Trophoblast cell (in vitro differentiated cells and primary cell): ENCODE results near the gene CORO2A.

Experiments used
- DNase-seq, 2 donors: peaks; one replicate each; pipeline ENCODE4 v3.0.0-alpha.2; 2016
- H2AFZ ChIP-seq: 2 replicates; pipeline ENCODE4 v1.6.1; 2013; ENCODE audit warnings: low read length, moderate library complexity, mild to moderate bottlenecking; ENCODE audit not compliant: insufficient read depth, poor library complexity
- H2AK5ac ChIP-seq: 2 replicates; pipeline ENCODE4 v1.6.1; 2013; ENCODE audit warnings: mild to moderate bottlenecking, low read length
- H2BK120ac ChIP-seq: 2 replicates; pipeline ENCODE4 v1.6.1; 2013; ENCODE audit warnings: low read length, mild to moderate bottlenecking, moderate library complexity; ENCODE audit not compliant: insufficient read depth, poor library complexity
- H2BK12ac ChIP-seq: 2 replicates; pipeline ENCODE4 v1.6.1; 2013; ENCODE audit warnings: mild to moderate bottlenecking, low read length, moderate library complexity
- H2BK5ac ChIP-seq: 2 replicates; pipeline ENCODE4 v1.6.1; 2013; ENCODE audit warnings: low read length, low read depth, moderate library complexity, mild to moderate bottlenecking; ENCODE audit not compliant: poor library complexity
- H3K14ac ChIP-seq: 2 replicates; pipeline ENCODE4 v1.6.1; 2013; ENCODE audit warnings: mild to moderate bottlenecking, low read length
- H3K18ac ChIP-seq: 2 replicates; pipeline ENCODE4 v1.6.1; 2013; ENCODE audit warnings: mild to moderate bottlenecking, low read length
- H3K23ac ChIP-seq: 2 replicates; pipeline ENCODE4 v1.6.1; 2013; ENCODE audit warnings: low read length
- H3K27ac ChIP-seq: 2 replicates; pipeline ENCODE4 v1.5.1; 2013; ENCODE audit warnings: low read depth, mild to moderate bottlenecking, inconsistent platforms, low read length, moderate library complexity
- H3K27me3 ChIP-seq: 2 replicates; pipeline ENCODE4 v1.6.1; 2013; ENCODE audit warnings: inconsistent platforms, mild to moderate bottlenecking, low read length, moderate library complexity; ENCODE audit not compliant: insufficient read depth
- H3K36me3 ChIP-seq, 2 experiments: 1 replicate in 1 of 2; 2 replicates in 1 of 2; pipeline ENCODE4 v1.6.1; 2013; ENCODE audit warnings: low read length in 2 of 2, mild to moderate bottlenecking in 2 of 2, moderate library complexity in 1 of 2; ENCODE audit not compliant: insufficient read depth in 2 of 2, control insufficient read depth in 1 of 2
- H3K4ac ChIP-seq: 2 replicates; pipeline ENCODE4 v1.6.1; 2013; ENCODE audit warnings: low read depth, mild to moderate bottlenecking, low read length, moderate library complexity
- H3K4me1 ChIP-seq, 2 experiments: 1 replicate in 1 of 2; 2 replicates in 1 of 2; pipeline ENCODE4 v1.6.1; 2013; ENCODE audit warnings: low read length in 2 of 2, mild to moderate bottlenecking in 2 of 2, moderate library complexity in 1 of 2; ENCODE audit not compliant: insufficient read depth in 2 of 2, control insufficient read depth in 1 of 2
- H3K4me2 ChIP-seq: 2 replicates; pipeline ENCODE4 v1.6.1; 2013; ENCODE audit warnings: inconsistent platforms, mild to moderate bottlenecking, low read length, moderate library complexity
- H3K4me3 ChIP-seq: 2 replicates; pipeline ENCODE4 v1.5.1; 2013; ENCODE audit warnings: mild to moderate bottlenecking, low read depth, low read length, inconsistent platforms
- H3K79me1 ChIP-seq: one replicate; pipeline ENCODE4 v1.6.1; 2013; ENCODE audit warnings: low read length
- H3K79me2 ChIP-seq: 2 replicates; pipeline ENCODE4 v1.6.1; 2013; ENCODE audit warnings: low read length, mild to moderate bottlenecking; ENCODE audit not compliant: control insufficient read depth, insufficient read depth, poor library complexity
- H3K9ac ChIP-seq: 2 replicates; pipeline ENCODE4 v1.6.1; 2013; ENCODE audit warnings: mild to moderate bottlenecking, low read length
- H3K9me3 ChIP-seq: 2 replicates; pipeline ENCODE4 v1.6.1; 2013; ENCODE audit warnings: low read depth, mild to moderate bottlenecking, control low read depth, inconsistent platforms, low read length; ENCODE audit not compliant: insufficient read depth
- H4K12ac ChIP-seq: 2 replicates; pipeline ENCODE4 v1.6.1; 2013; ENCODE audit warnings: low read depth, mild to moderate bottlenecking, low read length, moderate library complexity
- H4K8ac ChIP-seq: 2 replicates; pipeline ENCODE4 v1.6.1; 2013; ENCODE audit warnings: low read depth, mild to moderate bottlenecking, low read length, moderate library complexity
- H4K91ac ChIP-seq: one replicate; pipeline ENCODE4 v1.6.1; 2013; ENCODE audit warnings: low read depth, mild to moderate bottlenecking, low read length, moderate library complexity
- WGBS: extraction: QIAGEN DNeasy Blood & Tissue Kit; methylation state at CpG from one replicate; pipeline ENCODE4 v1.1.7; 2013; ENCODE audit warnings: missing lambda C conversion rate; ENCODE audit not compliant: insufficient read length, insufficient coverage; ENCODE audit errors: extremely low coverage; 5-methylcytosine and 5-hydroxymethylcytosine counted together

The CORO2A gene

DNA sequence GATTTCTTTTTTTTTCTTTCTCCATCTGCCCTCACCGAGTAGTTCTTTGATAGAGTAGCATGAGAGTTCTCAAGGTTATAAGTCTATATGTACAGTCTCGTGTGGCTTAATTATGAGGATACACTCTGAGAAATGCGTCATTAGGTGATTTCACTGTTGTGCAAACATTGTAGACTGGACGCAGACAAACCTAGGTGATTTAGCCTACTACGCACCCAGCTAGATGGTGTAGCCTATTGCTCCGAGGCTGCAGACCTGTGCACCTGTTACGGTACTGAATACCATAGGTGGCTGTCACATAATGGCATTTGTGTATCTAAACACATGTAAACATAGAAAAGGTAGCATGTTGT lies 26.9 kb upstream of the CORO2A start:
- Histone ChIP-seq H3K4ac (no peak overlapping the region), H3K4me1 (peaks cover 12 to 18% of the 10 kb centered on the region in 2 experiments), H3K36me3 (peaks cover 15 to 30% of the 10 kb centered on the region in 2 experiments), H4K8ac (no peak overlapping the region), H2BK120ac (no peak overlapping the region), H2AK5ac (no peak overlapping the region), H4K12ac (no peak overlapping the region), H2AFZ (no peak overlapping the region), H3K9me3 (no peaks in the 10 kb centered on the region), H3K18ac (no peak overlapping the region), H3K27ac (no peak overlapping the region), H3K79me1 (peaks cover 10% of the 10 kb centered on the region), H4K91ac (no peak overlapping the region), H3K14ac (no peak overlapping the region), H3K4me2 (no peak overlapping the region), H3K9ac (no peak overlapping the region), H2BK12ac (no peak overlapping the region), H3K27me3 (no peaks in the 10 kb centered on the region), H2BK5ac (no peak overlapping the region), H3K79me2 (no peaks in the 10 kb centered on the region), H3K23ac (no peak overlapping the region), H3K4me3 (no peak overlapping the region)
- DNase-seq = no peak
- WGBS = no CpG with 5 or more reads among the region's 7 CpGs

- Histone ChIP-seq H2BK12ac (no peak overlapping the region), H3K4me2 (peak overlapping the region; percentile 40), H3K14ac (peak overlapping the region; percentile 33), H2AK5ac (no peak overlapping the region), H2BK5ac (peak overlapping the region; percentile 45), H4K8ac (peak overlapping the region; percentile 63), H3K4me3 (no peak overlapping the region), H2AFZ (no peak overlapping the region), H3K9ac (no peak overlapping the region), H3K9me3 (no peaks in the 10 kb centered on the region), H3K4ac (no peak overlapping the region), H3K36me3 (peaks cover 18 to 33% of the 10 kb centered on the region in 2 experiments), H4K91ac (peak overlapping the region; percentile 66), H3K27ac (peak overlapping the region; percentile 74), H3K79me1 (peaks cover 10% of the 10 kb centered on the region), H3K4me1 (peaks cover 12 to 18% of the 10 kb centered on the region in 2 experiments), H3K18ac (peak overlapping the region; percentile 53), H3K23ac (no peak overlapping the region), H3K79me2 (no peaks in the 10 kb centered on the region), H3K27me3 (no peaks in the 10 kb centered on the region), H4K12ac (peak overlapping the region; percentile 31), H2BK120ac (peak overlapping the region; percentile 55)
- no CpG with 5 or more reads among the region's 11 CpGs for WGBS
- DNase-seq = peak in 1 of 2 donors; percentile 20
Measured at GRCh38 chr9:98218562-98219363, 26.3 kb upstream of the CORO2A start.

DNA sequence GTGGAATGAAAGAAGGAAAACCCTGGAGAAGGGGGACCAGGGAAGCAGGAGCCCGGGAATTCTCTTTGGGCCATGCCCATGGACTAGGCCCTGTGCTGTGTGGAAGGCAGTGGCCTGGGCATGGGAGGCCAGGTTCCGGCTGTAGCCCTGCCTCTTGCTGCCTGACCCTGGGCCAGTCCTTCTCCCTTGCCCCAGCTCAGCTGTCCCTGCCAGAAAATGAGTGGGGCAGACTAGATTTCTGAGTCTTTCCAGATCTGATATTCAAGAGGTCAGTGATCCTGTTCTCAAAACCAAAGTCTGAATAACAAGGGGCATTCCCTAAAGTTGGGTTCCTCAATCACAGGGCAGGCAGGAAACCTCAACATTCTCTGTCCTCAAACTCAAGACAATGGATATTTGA lies 24.8 kb upstream of the CORO2A start:
- WGBS = no CpG with 5 or more reads among the region's 2 CpGs
- Histone ChIP-seq H3K4ac (no peak overlapping the region), H2AFZ (no peak overlapping the region)

GRCh38 chr9:98216391-98216790 lies 24.0 kb upstream of the CORO2A start:
- Histone ChIP-seq H3K36me3 (peaks cover 22 to 39% of the 10 kb centered on the region in 2 experiments), H3K27ac (no peak overlapping the region), H2BK120ac (no peak overlapping the region), H3K9ac (no peak overlapping the region), H2AK5ac (no peak overlapping the region), H3K4me3 (no peak overlapping the region), H2BK12ac (no peak overlapping the region), H3K9me3 (no peaks in the 10 kb centered on the region), H2AFZ (no peak overlapping the region), H4K12ac (no peak overlapping the region), H3K79me1 (peaks cover 3% of the 10 kb centered on the region), H3K4ac (no peak overlapping the region), H3K14ac (no peak overlapping the region), H2BK5ac (no peak overlapping the region), H3K27me3 (no peaks in the 10 kb centered on the region), H4K8ac (no peak overlapping the region), H3K4me1 (peaks cover 6 to 12% of the 10 kb centered on the region in 2 experiments), H3K18ac (no peak overlapping the region), H4K91ac (no peak overlapping the region), H3K23ac (no peak overlapping the region), H3K4me2 (no peak overlapping the region), H3K79me2 (no peaks in the 10 kb centered on the region)
- DNase-seq = no peak
- WGBS = no CpG with 5 or more reads among the region's 3 CpGs

More for the DNA sequence above, 24.8 kb upstream of the CORO2A start:
- Histone ChIP-seq H4K8ac (no peak overlapping the region), H3K18ac (no peak overlapping the region), H3K4me3 (no peak overlapping the region), H2BK120ac (no peak overlapping the region), H4K91ac (no peak overlapping the region), H3K23ac (no peak overlapping the region), H3K4me2 (no peak overlapping the region), H2AK5ac (no peak overlapping the region), H3K9ac (no peak overlapping the region), H3K79me2 (no peaks in the 10 kb centered on the region), H3K27ac (no peak overlapping the region), H2BK12ac (no peak overlapping the region), H3K79me1 (peaks cover 3% of the 10 kb centered on the region), H3K27me3 (no peaks in the 10 kb centered on the region), H3K4me1 (peaks cover 6 to 12% of the 10 kb centered on the region in 2 experiments), H4K12ac (no peak overlapping the region), H3K14ac (no peak overlapping the region), H2BK5ac (no peak overlapping the region), H3K9me3 (no peaks in the 10 kb centered on the region), H3K36me3 (peaks cover 22 to 37% of the 10 kb centered on the region in 2 experiments)
- no peak for DNase-seq
